ENCODE data around the gene HTR6.

The HTR6 gene

DNA sequence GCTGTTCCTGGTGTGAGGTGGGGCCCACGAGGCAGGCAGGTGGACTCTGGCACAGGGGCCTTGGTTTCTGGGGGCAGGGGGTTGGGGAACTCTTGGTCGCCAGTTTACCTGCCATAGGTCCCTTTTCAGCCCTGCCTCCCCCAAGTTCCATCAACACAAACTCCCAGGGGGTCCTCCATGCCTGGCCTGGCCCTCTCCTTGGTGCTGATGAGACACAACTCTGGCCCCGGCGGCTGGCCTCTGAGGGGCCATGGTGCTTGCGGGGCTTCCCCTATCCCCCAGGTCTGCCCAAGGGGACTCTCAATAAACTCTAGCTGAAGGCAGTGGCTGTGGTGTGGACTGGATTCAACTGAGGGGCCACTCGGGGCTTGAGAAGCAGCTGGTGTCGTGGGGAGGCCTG, 16.0 kb downstream of the HTR6 start:
- H3K36me3 Mint-ChIP-seq (ENCODE audit: low read depth) = no peaks in the 10 kb centered on the region
- H3K4me1 Mint-ChIP-seq (ENCODE audit: low read depth) = no peaks in the 10 kb centered on the region
- no peaks in the 10 kb centered on the region for H3K9me3 Mint-ChIP-seq
- H3K27ac Mint-ChIP-seq = no peak overlapping the region
- no peak overlapping the region for H3K4me3 Mint-ChIP-seq
- no peaks in the 10 kb centered on the region for H3K27me3 Mint-ChIP-seq (ENCODE audit: low read depth)

DNA sequence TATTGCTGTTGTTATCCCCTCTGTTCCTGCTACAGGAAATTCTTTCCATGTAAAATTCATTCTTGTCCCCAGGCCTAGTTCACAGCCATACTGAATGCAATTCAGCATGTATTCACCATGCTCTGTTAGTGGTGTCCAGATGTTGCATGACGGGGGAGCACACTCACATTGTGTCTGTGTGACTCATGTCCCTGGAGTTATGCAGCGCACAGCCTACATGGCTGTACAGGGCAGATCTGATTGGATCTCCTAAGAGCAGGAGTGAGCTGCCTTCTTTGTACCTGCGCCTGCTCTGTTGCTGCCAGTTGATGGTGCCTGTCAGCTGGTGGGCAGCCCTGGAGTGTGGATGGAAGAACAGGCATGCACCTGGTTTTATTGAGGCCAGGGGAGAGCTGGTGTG, 17.6 kb downstream of the HTR6 start:
- Mint-ChIP-seq H3K36me3 (ENCODE audit: low read depth) (peaks cover 2% of the 10 kb centered on the region), H3K9me3 (peaks cover under 1% of the 10 kb centered on the region), H3K27ac (no peak overlapping the region), H3K4me3 (no peak overlapping the region), H3K4me1 (ENCODE audit: low read depth) (no peaks in the 10 kb centered on the region), H3K27me3 (ENCODE audit: low read depth) (no peaks in the 10 kb centered on the region)

DNA sequence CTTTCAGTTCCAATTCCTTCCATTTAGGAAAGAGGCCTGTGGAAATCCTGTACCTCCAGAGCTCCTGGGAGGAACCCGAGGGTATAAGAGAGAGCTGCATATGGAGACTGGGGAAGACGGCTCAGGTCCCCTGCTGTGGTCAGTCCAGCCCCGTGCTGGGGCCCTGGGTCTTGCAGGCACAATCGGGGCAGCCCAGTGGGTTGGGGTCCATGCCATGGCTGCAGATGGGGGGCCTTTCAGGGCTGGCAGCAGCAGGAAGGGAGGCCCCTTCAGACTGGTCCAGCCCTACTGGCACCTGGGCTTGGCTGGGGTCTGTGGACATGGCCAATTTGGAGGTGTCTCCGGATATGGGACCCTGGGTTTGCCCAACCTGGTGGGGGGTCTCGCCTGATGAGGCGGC, 18.2 kb downstream of the HTR6 start:
- H3K27me3 Mint-ChIP-seq (ENCODE audit: low read depth) = no peaks in the 10 kb centered on the region
- H3K4me3 Mint-ChIP-seq = no peak overlapping the region
- peaks cover 4% of the 10 kb centered on the region for H3K9me3 Mint-ChIP-seq
- H3K36me3 Mint-ChIP-seq (ENCODE audit: low read depth) = peaks cover 7% of the 10 kb centered on the region
- H3K27ac Mint-ChIP-seq = no peak overlapping the region
- no peaks in the 10 kb centered on the region for H3K4me1 Mint-ChIP-seq (ENCODE audit: low read depth)

DNA sequence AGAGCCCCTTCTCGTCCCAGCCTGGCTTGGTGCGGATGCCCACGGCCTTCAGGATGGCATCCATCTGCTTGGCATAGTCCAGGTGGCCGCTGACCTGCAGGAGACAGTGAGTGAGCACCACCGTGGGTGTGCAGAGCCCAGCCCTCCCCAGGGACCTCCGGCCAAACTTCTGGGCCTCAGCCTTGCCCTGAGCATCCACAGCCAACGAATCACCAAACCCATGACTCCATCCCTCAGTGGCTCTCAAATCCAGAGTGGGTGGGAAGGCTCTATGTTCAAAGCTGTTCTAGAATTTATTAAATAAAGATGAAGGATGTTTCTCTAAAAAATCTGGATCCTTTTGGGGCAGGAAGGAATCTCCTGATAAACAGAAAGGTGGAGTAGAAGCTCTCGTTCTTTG, 18.7 kb downstream of the HTR6 start:
- H3K4me3 Mint-ChIP-seq = no peak overlapping the region
- no peak overlapping the region for H3K27ac Mint-ChIP-seq
- peaks cover 2% of the 10 kb centered on the region for H3K4me1 Mint-ChIP-seq (ENCODE audit: low read depth)
- peaks cover 7% of the 10 kb centered on the region for H3K36me3 Mint-ChIP-seq (ENCODE audit: low read depth)
- peaks cover 4% of the 10 kb centered on the region for H3K9me3 Mint-ChIP-seq
- H3K27me3 Mint-ChIP-seq (ENCODE audit: low read depth) = no peaks in the 10 kb centered on the region

DNA sequence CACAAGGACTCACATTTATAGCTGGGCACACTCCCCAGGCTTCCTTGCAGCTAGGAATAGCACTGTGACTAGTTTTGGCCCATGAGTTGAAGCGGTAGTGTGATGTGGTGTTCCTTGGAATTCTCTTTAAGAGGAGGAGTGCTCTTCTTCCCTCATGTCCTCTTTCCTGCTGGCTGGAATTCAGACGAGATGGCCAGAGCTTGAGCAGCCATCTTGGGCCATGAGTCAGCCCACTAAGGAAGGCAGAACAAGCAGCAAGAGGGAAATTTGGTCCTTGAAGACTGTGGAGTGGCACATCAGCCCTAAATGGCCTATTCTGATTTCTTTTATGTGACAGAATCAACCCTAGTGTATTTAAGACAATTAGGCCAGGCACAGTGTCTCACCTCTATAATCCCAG, 20.0 kb downstream of the HTR6 start:
- Mint-ChIP-seq H3K36me3 (ENCODE audit: low read depth) (peaks cover 13% of the 10 kb centered on the region), H3K9me3 (peaks cover 4% of the 10 kb centered on the region), H3K4me3 (no peak overlapping the region), H3K4me1 (ENCODE audit: low read depth) (peaks cover 2% of the 10 kb centered on the region), H3K27me3 (ENCODE audit: low read depth) (no peaks in the 10 kb centered on the region), H3K27ac (no peak overlapping the region)

DNA sequence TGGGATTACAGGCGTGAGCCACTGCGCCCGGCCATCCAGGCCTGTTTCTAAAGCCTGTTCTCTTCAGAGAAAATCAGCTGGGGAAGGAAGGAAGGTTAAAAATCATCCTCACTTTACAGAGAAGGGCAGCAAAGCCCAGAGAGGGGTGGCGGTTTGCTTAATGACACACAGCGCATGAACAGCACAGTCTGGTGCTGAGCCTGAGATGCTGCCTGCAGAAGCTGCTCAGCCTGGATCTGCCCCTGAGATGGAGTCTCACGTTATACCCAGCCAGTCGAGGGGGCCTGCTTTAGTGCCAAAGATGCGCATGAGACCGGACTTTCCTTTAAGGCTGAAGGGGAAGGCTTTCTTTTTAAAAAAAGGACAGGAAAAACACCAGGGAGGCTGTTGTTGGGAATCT, 21.3 kb downstream of the HTR6 start:
- Mint-ChIP-seq H3K27ac (no peak overlapping the region), H3K9me3 (peaks cover 11% of the 10 kb centered on the region), H3K36me3 (ENCODE audit: low read depth) (peaks cover 24% of the 10 kb centered on the region), H3K27me3 (ENCODE audit: low read depth) (no peaks in the 10 kb centered on the region), H3K4me1 (ENCODE audit: low read depth) (peaks cover 2% of the 10 kb centered on the region), H3K4me3 (no peak overlapping the region)

DNA sequence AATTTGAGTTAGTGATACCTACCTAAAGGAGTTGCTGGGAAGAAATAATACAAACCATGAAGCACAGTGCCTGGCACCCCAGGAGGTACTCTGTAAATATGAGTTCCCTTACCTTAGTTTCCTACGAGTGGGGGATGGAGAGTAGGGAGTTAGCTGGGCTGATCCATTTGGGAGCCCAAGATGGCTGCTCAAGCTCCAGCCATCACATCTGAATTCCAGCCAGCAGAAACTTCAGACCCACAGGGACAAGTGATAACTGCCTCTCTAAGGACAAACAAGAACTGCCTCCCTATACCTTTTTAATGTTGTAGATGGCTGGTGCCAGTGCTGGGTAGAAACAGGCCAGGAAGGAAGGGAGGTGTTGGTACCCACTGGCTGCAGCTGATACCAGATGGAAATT, 22.7 kb downstream of the HTR6 start:
- Mint-ChIP-seq H3K4me3 (no peak overlapping the region), H3K4me1 (ENCODE audit: low read depth) (peaks cover 2% of the 10 kb centered on the region), H3K27ac (no peak overlapping the region), H3K27me3 (ENCODE audit: low read depth) (no peaks in the 10 kb centered on the region), H3K9me3 (peaks cover 14% of the 10 kb centered on the region), H3K36me3 (ENCODE audit: low read depth) (peaks cover 34% of the 10 kb centered on the region)

DNA sequence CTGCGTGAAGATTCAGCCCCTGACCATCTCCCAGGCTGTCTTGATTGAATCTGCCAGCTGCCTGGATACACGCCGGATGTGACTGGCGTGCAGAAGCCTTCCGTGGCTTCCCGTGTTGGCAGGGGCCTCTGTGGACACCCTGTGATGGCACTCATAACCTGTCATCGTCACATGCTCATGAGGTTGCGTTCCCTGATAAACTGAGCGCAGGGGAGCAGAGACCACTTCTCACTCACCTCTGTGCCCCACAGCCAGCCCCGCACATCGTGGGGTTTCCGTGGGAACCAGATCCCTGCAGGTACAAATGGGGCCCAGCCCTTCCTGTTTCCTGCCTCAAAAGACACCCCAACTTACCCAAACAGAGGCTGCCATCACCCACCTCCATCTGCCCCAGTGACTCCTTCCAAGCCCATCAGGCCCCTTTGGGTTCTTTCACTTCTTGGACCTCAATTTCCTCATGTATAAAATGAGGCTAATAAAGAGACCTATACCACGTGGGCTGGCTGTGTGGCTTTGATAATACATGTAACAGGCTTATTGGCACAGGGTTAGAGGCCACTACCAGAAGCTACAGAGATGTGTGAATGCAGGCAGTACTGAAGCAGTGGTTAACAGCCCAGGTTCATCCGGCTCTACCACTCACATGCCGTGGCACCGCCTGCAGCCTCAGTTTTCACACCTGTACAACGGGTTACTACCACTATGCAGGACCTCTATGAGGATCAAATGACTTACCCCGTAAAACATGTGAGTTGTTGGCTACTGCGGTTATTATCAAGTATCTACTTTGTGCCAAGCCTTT, 23.6 kb downstream of the HTR6 start:
- no peak overlapping the region for H3K27ac Mint-ChIP-seq
- H3K4me1 Mint-ChIP-seq (ENCODE audit: low read depth) = peaks cover 2% of the 10 kb centered on the region
- H3K4me3 Mint-ChIP-seq = no peak overlapping the region
- H3K27me3 Mint-ChIP-seq (ENCODE audit: low read depth) = no peaks in the 10 kb centered on the region
- H3K9me3 Mint-ChIP-seq = peaks cover 14% of the 10 kb centered on the region
- H3K36me3 Mint-ChIP-seq (ENCODE audit: low read depth) = peaks cover 34% of the 10 kb centered on the region

DNA sequence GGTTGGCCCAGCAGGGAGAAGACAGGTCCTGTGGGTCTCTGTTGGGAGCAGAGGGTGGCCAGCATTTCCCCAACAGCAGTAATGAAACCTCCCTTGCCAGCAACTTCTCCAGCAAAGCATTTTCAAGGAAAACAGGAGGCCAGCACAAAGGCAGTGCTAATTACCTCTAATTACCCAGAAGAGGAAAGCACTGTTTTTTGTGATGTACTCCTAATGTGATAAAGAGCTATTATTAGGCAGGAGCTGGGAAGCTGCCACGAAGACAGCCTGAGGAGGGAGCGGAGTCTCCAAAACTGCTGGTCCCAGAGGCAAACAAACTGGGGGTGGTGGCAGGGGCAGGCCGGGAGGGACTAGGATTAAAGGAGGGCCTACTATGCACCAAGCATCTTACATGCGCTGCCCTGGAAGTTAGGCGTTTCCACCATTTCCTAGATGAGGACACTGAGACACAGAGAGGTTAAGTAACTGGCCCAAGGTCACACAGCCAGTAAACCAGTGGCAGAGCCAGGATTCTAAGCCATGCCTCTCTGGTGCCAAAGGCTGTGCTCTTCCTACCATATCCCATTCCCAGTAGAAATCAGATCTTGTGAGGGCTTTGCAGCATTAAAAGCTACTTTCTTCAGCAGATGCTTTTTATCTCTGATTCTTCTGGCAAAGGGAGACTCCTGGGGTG, 24.5 kb downstream of the HTR6 start:
- Mint-ChIP-seq H3K4me3 (no peak overlapping the region), H3K4me1 (ENCODE audit: low read depth) (peaks cover 2% of the 10 kb centered on the region)

DNA sequence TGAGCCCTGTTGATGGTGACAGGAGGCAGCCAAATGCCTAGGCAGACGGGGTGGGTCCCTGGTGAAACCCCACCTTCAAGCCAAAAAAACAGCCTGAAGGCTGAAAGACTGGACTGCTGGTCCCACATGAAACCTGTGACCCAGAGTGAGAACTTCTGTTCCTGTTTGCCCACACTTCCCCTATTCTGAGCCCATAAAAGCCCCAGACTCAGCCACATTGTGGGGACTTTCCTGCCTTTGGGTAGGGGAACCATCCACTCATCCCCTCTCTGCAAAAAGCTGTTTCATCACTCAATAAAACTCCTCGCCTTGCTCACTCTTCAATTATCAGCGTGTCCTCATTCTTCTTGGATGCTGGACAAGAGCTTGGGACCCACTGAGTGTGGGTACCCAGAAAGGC, 25.2 kb downstream of the HTR6 start:
- Mint-ChIP-seq H3K27ac (no peak overlapping the region), H3K4me1 (ENCODE audit: low read depth) (peaks cover 2% of the 10 kb centered on the region)

More for the DNA sequence above, 24.5 kb downstream of the HTR6 start:
- no peaks in the 10 kb centered on the region for H3K27me3 Mint-ChIP-seq (ENCODE audit: low read depth)
- H3K27ac Mint-ChIP-seq = no peak overlapping the region
- peaks cover 14% of the 10 kb centered on the region for H3K9me3 Mint-ChIP-seq
- H3K36me3 Mint-ChIP-seq (ENCODE audit: low read depth) = peaks cover 34% of the 10 kb centered on the region

DNA sequence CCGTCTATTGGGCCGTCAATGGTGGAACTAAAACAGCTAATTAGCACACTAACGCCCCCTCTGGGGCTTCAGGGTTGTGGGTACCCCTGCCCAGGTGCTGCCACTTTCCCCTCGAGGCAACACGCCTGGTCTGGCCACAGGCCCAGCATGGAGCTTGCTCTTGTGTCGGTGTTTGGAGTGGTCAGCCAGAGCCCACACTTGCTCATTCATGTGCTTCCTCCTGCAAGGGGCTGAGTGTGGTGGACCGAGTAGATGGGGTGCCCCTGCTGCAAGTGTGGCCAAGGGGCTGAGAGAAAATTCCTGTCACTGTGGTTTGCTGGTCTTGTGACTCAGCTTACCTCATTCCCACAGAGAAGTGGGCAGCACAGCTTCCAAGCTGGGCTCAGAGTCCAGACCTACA, 25.7 kb downstream of the HTR6 start:
- H3K9me3 Mint-ChIP-seq = peaks cover 14% of the 10 kb centered on the region
- H3K27me3 Mint-ChIP-seq (ENCODE audit: low read depth) = no peaks in the 10 kb centered on the region
- peaks cover 2% of the 10 kb centered on the region for H3K4me1 Mint-ChIP-seq (ENCODE audit: low read depth)
- peaks cover 34% of the 10 kb centered on the region for H3K36me3 Mint-ChIP-seq (ENCODE audit: low read depth)
- H3K27ac Mint-ChIP-seq = no peak overlapping the region
- H3K4me3 Mint-ChIP-seq = no peak overlapping the region

More for the DNA sequence above, 25.2 kb downstream of the HTR6 start:
- H3K9me3 Mint-ChIP-seq = peaks cover 14% of the 10 kb centered on the region
- peaks cover 34% of the 10 kb centered on the region for H3K36me3 Mint-ChIP-seq (ENCODE audit: low read depth)
- no peak overlapping the region for H3K4me3 Mint-ChIP-seq
- no peaks in the 10 kb centered on the region for H3K27me3 Mint-ChIP-seq (ENCODE audit: low read depth)

DNA sequence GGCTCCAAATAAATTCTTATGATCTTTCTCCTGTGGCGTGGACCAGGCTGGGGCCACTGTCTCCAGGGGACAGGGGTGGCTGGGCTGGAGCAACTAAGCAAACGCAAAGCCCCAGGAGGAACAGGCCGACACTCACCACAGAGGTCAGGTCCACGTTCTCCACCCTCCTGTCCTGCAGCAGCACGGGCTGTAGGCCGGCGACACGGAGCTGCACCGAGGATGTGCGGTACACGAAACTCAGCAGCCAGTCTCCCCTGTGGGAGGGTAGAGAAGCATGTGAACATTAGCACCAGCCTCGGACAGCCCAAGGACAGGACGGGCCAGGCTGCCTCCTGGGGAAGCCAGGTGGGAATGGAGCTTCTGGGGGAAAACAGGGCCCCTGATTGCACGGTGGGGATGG, 29.6 kb downstream of the HTR6 start:
- H3K27me3 Mint-ChIP-seq (ENCODE audit: low read depth) = no peaks in the 10 kb centered on the region
- H3K9me3 Mint-ChIP-seq = peaks cover 10% of the 10 kb centered on the region
- H3K27ac Mint-ChIP-seq = no peak overlapping the region
- no peak overlapping the region for H3K4me3 Mint-ChIP-seq
- no peaks in the 10 kb centered on the region for H3K4me1 Mint-ChIP-seq (ENCODE audit: low read depth)
- H3K36me3 Mint-ChIP-seq (ENCODE audit: low read depth) = peaks cover 22% of the 10 kb centered on the region

DNA sequence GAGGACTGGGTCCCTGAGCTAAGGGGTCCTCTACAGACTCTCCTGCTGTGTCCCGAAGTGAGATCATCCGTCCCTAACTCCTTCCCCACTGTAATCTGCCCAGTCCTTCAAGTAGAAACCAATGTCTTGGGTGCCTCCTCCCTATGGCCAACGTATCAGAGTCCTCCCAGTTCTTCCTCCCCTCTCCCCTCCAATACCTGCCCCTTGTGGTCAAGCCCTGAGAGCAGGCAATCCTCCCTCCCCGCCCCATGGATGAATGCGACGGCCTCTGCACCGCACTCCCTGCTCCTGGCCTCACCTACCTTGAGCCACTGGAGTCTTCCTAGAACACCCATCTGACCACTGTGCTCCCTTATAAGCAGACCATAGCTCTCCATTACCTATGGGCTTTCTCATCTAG, 31.1 kb downstream of the HTR6 start:
- no peaks in the 10 kb centered on the region for H3K27me3 Mint-ChIP-seq (ENCODE audit: low read depth)
- H3K4me1 Mint-ChIP-seq (ENCODE audit: low read depth) = no peaks in the 10 kb centered on the region
- H3K9me3 Mint-ChIP-seq = peaks cover 3% of the 10 kb centered on the region
- H3K4me3 Mint-ChIP-seq = no peak overlapping the region
- no peak overlapping the region for H3K27ac Mint-ChIP-seq
- peaks cover 14% of the 10 kb centered on the region for H3K36me3 Mint-ChIP-seq (ENCODE audit: low read depth)

DNA sequence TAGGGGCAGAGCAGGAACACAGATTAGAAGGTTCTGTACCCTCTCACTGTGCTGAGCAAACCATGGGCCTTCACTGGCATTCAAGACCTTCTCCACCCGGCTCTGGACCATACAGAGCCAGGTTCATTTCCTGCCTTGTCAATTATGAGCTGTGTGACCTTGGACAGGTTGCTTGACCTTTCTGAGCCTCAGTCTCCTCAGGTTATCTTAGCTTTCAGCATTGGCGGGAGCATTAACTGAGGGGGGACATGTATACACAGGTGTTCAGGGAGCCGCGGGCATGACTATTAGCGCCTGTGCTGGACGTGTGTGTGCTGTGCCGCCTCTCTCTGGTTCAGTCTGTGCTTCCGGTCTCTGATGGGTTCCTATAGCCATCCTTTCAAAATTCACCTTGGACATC, 32.1 kb downstream of the HTR6 start:
- Mint-ChIP-seq H3K27me3 (ENCODE audit: low read depth) (no peaks in the 10 kb centered on the region), H3K4me3 (no peak overlapping the region), H3K4me1 (ENCODE audit: low read depth) (no peaks in the 10 kb centered on the region), H3K27ac (no peak overlapping the region), H3K36me3 (ENCODE audit: low read depth) (peaks cover 6% of the 10 kb centered on the region), H3K9me3 (no peaks in the 10 kb centered on the region)

DNA sequence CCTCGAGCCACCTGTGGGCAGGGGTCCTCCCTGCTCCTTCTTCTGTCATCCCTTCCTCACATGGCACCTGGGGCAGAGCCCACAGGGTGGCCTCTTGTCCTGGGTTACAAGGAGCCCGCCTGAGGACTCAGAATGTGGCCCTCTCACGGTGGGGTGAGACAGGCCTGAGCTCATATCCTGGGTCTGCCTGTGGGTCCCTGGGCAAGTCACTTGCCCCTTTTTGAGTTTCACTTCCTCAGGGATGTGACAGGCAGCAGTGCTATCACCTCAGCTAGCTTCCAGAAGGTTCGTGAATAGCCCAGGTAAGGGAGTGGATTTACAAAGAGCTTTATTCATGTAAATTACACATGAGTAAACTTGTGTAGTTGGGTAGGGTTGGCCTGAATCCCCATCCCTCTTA, 33.5 kb downstream of the HTR6 start:
- Mint-ChIP-seq H3K36me3 (ENCODE audit: low read depth) (peaks cover 2% of the 10 kb centered on the region), H3K27me3 (ENCODE audit: low read depth) (no peaks in the 10 kb centered on the region), H3K4me1 (ENCODE audit: low read depth) (no peaks in the 10 kb centered on the region), H3K9me3 (no peaks in the 10 kb centered on the region), H3K27ac (no peak overlapping the region), H3K4me3 (no peak overlapping the region)

All from T-helper 1 cell treated with Interleukin-12 subunit alpha and Interleukin-12 subunit beta and Interleukin-4 antibody, amounts not matched to agents 30 μg/mL and 1 μg/mL, for 36 hours (primary cell).